Activated CD8-positive, alpha-beta T cell treated with anti-CD3 and anti-CD28 coated beads for 36 hours (primary cell): Measurements from ENCODE around the gene PCP4. TPM values are rescaled to one million over a fixed set of nuclear protein-coding genes. Genes with fewer than 3 reads are reported as not detected.

Experiments
- ATAC-seq: fragments of 200-7000 bp; cut with Tn5 transposase; one replicate; pipeline ENCODE4 v1.10.0; 2021; ENCODE audit warnings: mild to moderate bottlenecking, moderate library complexity
- CTCF ChIA-PET: fragments of 350-600 bp; sonication (Branson Sonifier 250); formaldehyde crosslinking; loops from one replicate; lab custom pipeline; 2021; ENCODE audit warnings: antibody characterized with exemption; lab: Charles Lee
- POLR2A ChIA-PET: fragments of 350-600 bp; sonication (Branson Sonifier 250); formaldehyde crosslinking; loops from one replicate; lab custom pipeline; 2021; ENCODE audit warnings: antibody characterized with exemption; lab: Charles Lee
- DNase-seq: peaks from one replicate; pipeline ENCODE4 v3.0.0-alpha.2; 2020
- H3K27ac Mint-ChIP-seq: one replicate; pipeline ENCODE4 v1.8.0; 2021; ENCODE audit warnings: mild to moderate bottlenecking, mixed read lengths
- H3K27me3 Mint-ChIP-seq: one replicate; pipeline ENCODE4 v1.8.0; 2021; ENCODE audit warnings: mixed read lengths
- H3K36me3 Mint-ChIP-seq: one replicate; pipeline ENCODE4 v1.8.0; 2021; ENCODE audit warnings: low read depth, mixed read lengths
- H3K4me1 Mint-ChIP-seq: one replicate; pipeline ENCODE4 v1.8.0; 2021; ENCODE audit warnings: low read depth, mixed read lengths
- H3K4me3 Mint-ChIP-seq: one replicate; pipeline ENCODE4 v1.8.0; 2021; ENCODE audit warnings: mild to moderate bottlenecking, moderate library complexity, mixed read lengths
- H3K9me3 Mint-ChIP-seq: one replicate; pipeline ENCODE4 v1.8.0; 2021; ENCODE audit warnings: mixed read lengths
- CTCF ChIP-seq: fragments of 200-600 bp; IDR thresholded peaks from one replicate; pipeline ENCODE4 v1.8.0; 2022; ENCODE audit warnings: antibody characterized with exemption, mild to moderate bottlenecking
- intact Hi-C: fragments of 100-400 bp; cut with micrococcal nuclease; formaldehyde crosslinking; loops from one replicate; pipeline ENCODE4 v1.10.0; 2022
- total RNA-seq, 2 experiments: library from RNA; stranded (reverse); gene quantifications; one replicate each; pipeline ENCODE4 v1.2.3, GENCODE V29; 2021

Gene PCP4
- total RNA-seq, 2 experiments from 2014 or later = not detected

DNA sequence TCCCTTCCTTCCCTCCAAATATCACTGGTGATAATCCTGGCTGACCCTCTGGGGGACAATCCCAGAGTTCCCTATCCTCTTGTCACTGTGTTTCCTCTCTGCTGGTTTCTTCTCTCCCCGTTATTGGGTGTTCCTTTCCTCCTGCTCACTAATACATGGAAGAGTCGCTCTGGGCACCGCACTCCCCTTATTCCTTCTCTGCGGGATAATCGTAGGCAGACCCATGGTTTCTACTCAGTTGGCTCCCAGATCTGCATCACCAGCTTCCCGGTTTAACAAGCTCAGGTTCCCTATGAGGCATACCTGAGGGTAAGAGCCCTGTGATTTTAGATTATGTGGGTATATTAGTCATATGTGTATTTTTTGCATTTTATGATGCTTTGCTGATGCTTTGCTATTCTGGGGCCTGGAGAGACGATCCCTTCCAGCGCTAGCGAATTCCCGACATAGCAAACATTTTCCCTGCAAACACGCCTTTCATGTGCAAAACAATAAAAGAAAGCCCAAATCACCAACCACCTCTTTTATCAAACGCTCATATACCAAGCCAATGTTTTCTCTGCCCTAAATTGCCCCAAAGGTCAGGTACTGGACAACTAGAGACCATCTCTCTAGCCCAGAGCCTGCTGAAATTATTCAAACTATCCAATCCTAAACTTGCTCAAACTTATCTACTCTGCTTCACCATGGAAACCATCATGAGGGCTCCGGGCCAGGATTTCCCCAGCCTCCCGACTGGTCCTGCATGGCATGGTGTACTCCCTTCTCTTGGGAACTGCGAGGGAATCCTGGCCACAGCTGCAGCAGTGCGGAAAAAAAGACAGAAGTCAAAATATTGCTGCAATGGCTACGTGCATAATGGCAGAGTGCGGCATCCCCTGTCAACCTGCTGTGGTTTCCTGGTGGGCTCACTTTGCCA, 84.2 kb downstream of the PCP4 start:
- Mint-ChIP-seq H3K27me3 (peaks cover 3% of the 10 kb centered on the region), H3K4me1 (no peaks in the 10 kb centered on the region), H3K4me3 (no peak overlapping the region), H3K36me3 (no peaks in the 10 kb centered on the region), H3K9me3 (peaks cover 8% of the 10 kb centered on the region), H3K27ac (no peak overlapping the region)
- no peak for ATAC-seq
- no peak for TF ChIP-seq CTCF
- intact Hi-C loops = no loop called here
- ChIA-PET CTCF (no interaction called here), POLR2A (no interaction called here)
- DNase-seq = no peak

- intact Hi-C loops = no loop called here
- CTCF ChIA-PET = no interaction called here
- H3K9me3 Mint-ChIP-seq = peaks cover 3% of the 10 kb centered on the region
These were observed 85.0 kb downstream of the PCP4 start for GRCh38 chr21:39952265-39952664.

DNA sequence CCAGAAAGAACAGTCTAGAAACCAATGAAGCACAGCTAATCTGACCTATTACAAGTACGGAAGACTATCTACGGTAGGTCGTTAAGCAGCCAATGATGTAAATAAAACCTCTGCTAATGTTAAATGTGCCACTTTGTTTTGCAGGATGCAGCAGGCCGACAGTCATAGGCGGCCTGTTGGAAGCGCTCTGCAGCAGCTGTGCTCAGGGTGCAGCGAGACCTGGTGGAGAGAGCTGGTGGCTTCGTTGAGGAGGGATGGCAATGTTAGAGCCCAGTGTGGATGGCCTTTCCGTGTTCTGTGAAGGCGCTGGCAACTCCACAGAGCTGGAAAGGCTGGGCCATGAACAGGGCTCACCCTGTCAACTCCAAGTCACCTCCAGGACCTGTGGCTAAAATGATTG, 87.3 kb downstream of the PCP4 start:
- Mint-ChIP-seq H3K4me3 (no peak overlapping the region), H3K27me3 (peaks cover 3% of the 10 kb centered on the region), H3K27ac (no peak overlapping the region), H3K9me3 (no peaks in the 10 kb centered on the region), H3K4me1 (no peaks in the 10 kb centered on the region), H3K36me3 (no peaks in the 10 kb centered on the region)
- intact Hi-C loops = no loop called here
- ChIA-PET CTCF (no interaction called here), POLR2A (no interaction called here)
- ATAC-seq (no peak), DNase-seq (no peak)
- no peak for TF ChIP-seq CTCF

More at GRCh38 chr21:39952265-39952664, 85.0 kb downstream of the PCP4 start:
- no peaks in the 10 kb centered on the region for H3K4me1 Mint-ChIP-seq
- H3K36me3 Mint-ChIP-seq = no peaks in the 10 kb centered on the region
- no peak for TF ChIP-seq CTCF
- H3K4me3 Mint-ChIP-seq = no peak overlapping the region
- no peak for DNase-seq
- no peak overlapping the region for H3K27ac Mint-ChIP-seq
- peaks cover 3% of the 10 kb centered on the region for H3K27me3 Mint-ChIP-seq
- no peak for ATAC-seq
- POLR2A ChIA-PET = no interaction called here

GRCh38 chr21:39955326-39955725, 88.1 kb downstream of the PCP4 start:
- intact Hi-C loops = no loop called here
- DNase-seq (no peak), ATAC-seq (no peak)
- ChIA-PET POLR2A (no interaction called here), CTCF (interaction anchor here (0.9 kb wide), 1 partner anchor 13 kb away, joined by 3 read pairs; no protein-coding TSS in a partner anchor)
- Mint-ChIP-seq H3K9me3 (peaks cover 4% of the 10 kb centered on the region), H3K4me1 (no peaks in the 10 kb centered on the region), H3K36me3 (no peaks in the 10 kb centered on the region), H3K4me3 (no peak overlapping the region), H3K27ac (no peak overlapping the region), H3K27me3 (peaks cover 3% of the 10 kb centered on the region)
- no peak for TF ChIP-seq CTCF

GRCh38 chr21:39956586-39956985, 89.3 kb downstream of the PCP4 start:
- Mint-ChIP-seq H3K4me1 (no peaks in the 10 kb centered on the region), H3K4me3 (no peak overlapping the region), H3K27me3 (peaks cover 2% of the 10 kb centered on the region), H3K36me3 (no peaks in the 10 kb centered on the region), H3K27ac (no peak overlapping the region), H3K9me3 (peaks cover 9% of the 10 kb centered on the region)
- DNase-seq = no peak
- intact Hi-C loops = no loop called here
- ChIA-PET POLR2A (no interaction called here), CTCF (no interaction called here)
- TF ChIP-seq CTCF = no peak
- ATAC-seq = no peak
